GM18907 (cell line): ENCODE data around the gene AFAP1L1.
"Not testable (repeated sequence)": the region's sequence is repeated elsewhere in the genome, so short reads cannot be mapped to it uniquely, and the experiment has no call there.

Experiments used
- ATAC-seq: cut with Tn5 transposase; IDR thresholded peaks from one replicate; pipeline ENCODE4 v1.9.1; 2021; ENCODE audit warnings: mild to moderate bottlenecking, moderate library complexity; ENCODE audit not compliant: unreplicated experiment

AFAP1L1 gene

GRCh38 chr5:149386166-149386565 is 114.5 kb downstream of the AFAP1L1 start:
- ATAC-seq: no peak

GRCh38 chr5:149387081-149387631 is 115.5 kb downstream of the AFAP1L1 start:
- ATAC-seq: no peak

GRCh38 chr5:149387982-149388381 is 116.3 kb downstream of the AFAP1L1 start:
- ATAC-seq: no peak

- no peak for ATAC-seq
Measured at GRCh38 chr5:149388498-149389190, 117.0 kb downstream of the AFAP1L1 start.

GRCh38 chr5:149389552-149390495 is 118.2 kb downstream of the AFAP1L1 start:
- ATAC-seq: no peak

GRCh38 chr5:149391076-149391475 is 119.4 kb downstream of the AFAP1L1 start:
- ATAC-seq: not testable (repeated sequence)
